ENCODE data around the gene TRMT10B.
"Not testable (repeated sequence)": the region's sequence is repeated elsewhere in the genome, so short reads cannot be mapped to it uniquely, and the experiment has no call there.

TRMT10B gene

DNA sequence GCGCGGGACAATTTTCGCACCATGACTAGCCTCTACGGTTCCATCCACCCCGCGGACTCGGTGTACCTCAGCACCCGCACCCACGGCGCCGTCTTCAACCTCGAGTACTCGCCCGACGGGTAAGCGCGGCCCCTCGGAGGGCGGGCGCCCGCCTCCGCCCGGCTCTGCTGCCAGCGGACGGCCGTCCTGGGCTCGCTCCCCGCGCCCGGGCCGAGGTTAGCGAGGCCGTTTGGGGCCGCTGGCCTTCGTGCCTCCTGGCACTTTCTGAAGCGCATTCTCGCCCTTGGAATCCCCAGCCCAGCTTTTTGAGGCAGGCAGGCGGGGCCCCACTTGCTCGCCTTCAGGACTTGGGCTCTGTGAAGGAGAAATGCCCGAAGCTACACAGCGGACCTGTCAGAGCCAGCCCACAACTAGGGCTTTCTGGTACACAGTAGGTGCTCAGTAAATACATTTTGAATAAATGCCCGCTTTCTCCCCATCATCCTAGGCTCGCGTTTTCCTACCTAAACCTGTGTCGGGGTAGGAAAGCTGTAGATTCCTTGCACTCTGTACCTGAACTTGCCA lies 47.8 kb downstream of the TRMT10B start:
- DNase-seq (ENCODE audit: low read depth in 2 of 2): peak in 1 of 2 donors; percentile 9

- no peak for DNase-seq (ENCODE audit: low read depth in 2 of 2)
Measured at GRCh38 chr9:37801959-37802711, 48.5 kb downstream of the TRMT10B start.

DNA sequence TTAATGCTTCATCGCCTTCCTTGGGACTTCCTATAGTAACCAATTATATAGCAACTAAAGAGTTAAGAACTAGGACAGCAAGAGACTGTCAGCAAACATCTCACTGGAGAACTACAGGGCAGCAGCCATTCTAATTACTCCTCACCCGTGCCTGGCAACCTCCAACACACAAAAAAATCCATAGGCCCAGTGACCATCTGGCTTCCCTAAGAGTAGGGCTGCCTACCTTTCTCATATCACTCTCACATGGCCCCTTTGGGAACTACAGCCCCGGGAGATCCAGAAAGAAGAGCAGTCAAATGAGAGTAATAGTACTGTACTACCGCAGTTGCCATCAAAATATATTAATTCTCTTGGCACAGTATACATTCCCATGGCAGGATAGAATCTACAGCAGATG lies 52.7 kb downstream of the TRMT10B start:
- DNase-seq (ENCODE audit: low read depth in 2 of 2): no peak

GRCh38 chr9:37809676-37810075 lies 56.1 kb downstream of the TRMT10B start:
- DNase-seq (ENCODE audit: low read depth in 2 of 2): not testable (repeated sequence)

DNA sequence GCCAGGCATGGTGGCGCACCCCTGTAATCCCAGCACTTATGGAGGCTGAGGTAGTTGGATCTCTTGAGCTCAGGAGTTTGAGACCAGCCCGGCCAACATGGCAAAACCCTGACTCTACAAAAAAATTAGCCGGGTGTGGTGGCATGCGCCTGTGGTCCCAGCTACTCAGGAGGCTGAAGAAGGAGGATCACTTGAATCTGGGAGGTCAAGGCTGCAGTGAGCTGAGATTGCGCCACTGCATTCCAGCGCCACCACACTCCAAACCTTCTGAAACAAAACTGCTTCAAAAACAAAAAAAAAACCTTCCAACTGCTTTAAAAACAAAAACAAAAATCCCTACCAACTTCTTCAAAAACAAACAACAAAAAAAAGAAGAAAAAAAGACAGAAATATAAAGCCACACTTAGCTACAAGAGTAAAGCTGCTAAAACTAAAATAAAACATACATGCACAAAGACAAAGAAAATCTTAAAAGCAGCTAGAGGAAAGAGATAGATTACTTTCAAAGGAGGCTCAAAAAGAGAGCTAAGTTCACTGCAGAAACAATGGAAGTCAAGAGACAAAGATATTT lies 58.4 kb downstream of the TRMT10B start:
- no peak for DNase-seq (ENCODE audit: low read depth in 2 of 2)

- no peak for DNase-seq (ENCODE audit: low read depth in 2 of 2)
Measured at GRCh38 chr9:37812773-37813379, 59.3 kb downstream of the TRMT10B start.

- DNase-seq (ENCODE audit: low read depth in 2 of 2): no peak
Measured at GRCh38 chr9:37818849-37819248, 65.2 kb downstream of the TRMT10B start.

- DNase-seq (ENCODE audit: low read depth in 2 of 2): no peak
Measured at GRCh38 chr9:37820142-37820541, 66.5 kb downstream of the TRMT10B start.

- not testable (repeated sequence) for DNase-seq (ENCODE audit: low read depth in 2 of 2)
Measured at GRCh38 chr9:37825174-37825573, 71.6 kb downstream of the TRMT10B start.

DNA sequence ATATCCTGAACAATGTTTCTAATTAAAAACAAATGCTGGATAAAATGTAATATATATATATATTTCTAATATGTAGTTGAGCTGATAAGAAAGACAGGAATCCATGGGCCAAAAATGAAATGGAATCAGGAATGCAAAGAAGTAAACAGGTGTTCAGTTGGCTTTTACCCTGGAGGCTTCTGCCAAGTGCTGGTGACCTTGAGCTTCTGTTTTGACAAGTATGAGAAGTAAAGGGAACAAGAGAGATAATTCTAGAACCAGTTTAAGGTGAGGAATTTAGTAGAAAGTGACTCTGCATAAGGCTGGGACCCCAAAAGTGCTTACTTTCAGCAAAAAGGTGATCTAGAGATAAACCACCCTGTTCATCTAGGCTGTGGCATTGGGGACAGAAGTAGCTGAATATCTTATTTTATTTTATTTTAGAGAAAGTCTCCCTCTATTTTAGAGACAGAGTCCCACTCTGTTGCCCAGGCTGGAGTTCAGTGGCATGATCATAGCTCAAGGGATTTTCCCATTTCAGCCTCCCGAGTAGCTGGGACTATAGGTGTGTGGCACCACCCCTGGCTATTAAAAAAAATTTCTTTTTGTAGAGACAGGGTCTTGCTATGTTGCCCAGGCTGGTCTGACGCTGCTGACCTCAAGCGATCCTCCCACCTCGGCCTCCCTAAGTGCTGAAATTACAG lies 74.0 kb downstream of the TRMT10B start:
- no peak for DNase-seq (ENCODE audit: low read depth in 2 of 2)
